Left lung (tissue), 10 donors: Measurements from ENCODE around the gene MCCD1. TPM values are rescaled to one million over a fixed set of nuclear protein-coding genes. Genes with fewer than 3 reads are reported as not detected.

Source experiments
- ATAC-seq: fragments of 200-7000 bp; cut with Tn5 transposase; one replicate; pipeline ENCODE4 v1.9.1; 2020; ENCODE audit warnings: moderate library complexity
- DNase-seq, 4 donors: peaks; one replicate each; pipeline ENCODE4 v3.0.0-alpha.2; 2013 to 2020
- H3K27ac ChIP-seq, 2 donors: fragments of 200-600 bp; sonication (generic) in 1 of 2; one replicate each; pipeline versions ENCODE4 v1.5.0 to v1.8.0; 2020 to 2021
- H3K27me3 ChIP-seq, 2 donors: fragments of 200-600 bp; sonication (generic) in 1 of 2; one replicate each; pipeline versions ENCODE4 v1.5.0 to v1.8.0; 2020 to 2021
- H3K36me3 ChIP-seq, 2 donors: fragments of 200-600 bp; sonication (generic) in 1 of 2; one replicate each; pipeline versions ENCODE4 v1.5.0 to v1.8.0; 2020 to 2021
- H3K4me1 ChIP-seq, 2 donors: fragments of 200-600 bp; one replicate each; pipeline ENCODE4 v1.8.0; 2021
- H3K4me3 ChIP-seq, 2 donors: fragments of 200-600 bp; sonication (generic) in 1 of 2; one replicate each; pipeline versions ENCODE4 v1.5.0 to v1.8.0; 2020 to 2021; ENCODE audit warnings: mild to moderate bottlenecking in 1 of 2
- H3K9me3 ChIP-seq, 2 donors: fragments of 200-600 bp; sonication (generic) in 1 of 2; one replicate each; pipeline versions ENCODE4 v1.5.0 to v1.8.0; 2020 to 2021
- intact Hi-C, 2 donors: fragments of 100-400 bp; cut with DNase I; formaldehyde crosslinking; loops; one replicate each; pipeline versions ENCODE4 v1.11.2 to v1.14.2; 2022
- polyA plus RNA-seq, 6 donors: library from polyadenylated mRNA; unstranded; fragments of 120-200 nt; gene quantifications; one replicate each; pipeline ENCODE4 v1.2.1, GENCODE V29; 2013; ENCODE audit not compliant: insufficient read length in 6 of 6
- total RNA-seq, 2 donors: library from RNA; stranded (reverse); fragmentation: NEBNext Ultra II Directional; extraction: Animal tissue kit (Norgen Biotek cat#: 25700); gene quantifications; one replicate each; pipeline ENCODE4 v1.2.1, GENCODE V29; 2021
- TF ChIP-seq, protein P1 (sequence below), 2 donors: fragments of 200-600 bp; sonication (generic) in 1 of 2; IDR thresholded peaks; one replicate each; pipeline versions ENCODE4 v1.5.0 to v1.8.0; 2021; ENCODE audit warnings: antibody characterized with exemption in 2 of 2
- donor health status: DM: no; HTN: yes; CAD: no.
- donor health status: DM: no; HTN: no; CAD: no.

The MCCD1 gene
- total and polyA plus RNA-seq, 8 donors = 0.23 to 0.27 (median 0.24) TPM; not detected in 5

GRCh38 chr6:31541658-31542521 lies 13.1 kb downstream of the MCCD1 start, which contains the start of gene DDX39B:
Gene DDX39B (minus strand): TSS chr6:31542003. CDS start chr6:31540532, 1,471 bp downstream.
- Histone ChIP-seq H3K4me3 (peak within 1 kb of the TSS; percentile 66 to 83), H3K27ac (peak within 1 kb of the TSS; percentile 95 to 96), H3K27me3 (no peaks in the 10 kb centered on the region), H3K4me1 (peaks cover 20 to 55% of the 10 kb centered on the region in 2 donors), H3K36me3 (peaks cover 0 to 34% of the 10 kb centered on the region in 2 donors), H3K9me3 (no peaks in the 10 kb centered on the region)
- TF ChIP-seq, protein P1, sequence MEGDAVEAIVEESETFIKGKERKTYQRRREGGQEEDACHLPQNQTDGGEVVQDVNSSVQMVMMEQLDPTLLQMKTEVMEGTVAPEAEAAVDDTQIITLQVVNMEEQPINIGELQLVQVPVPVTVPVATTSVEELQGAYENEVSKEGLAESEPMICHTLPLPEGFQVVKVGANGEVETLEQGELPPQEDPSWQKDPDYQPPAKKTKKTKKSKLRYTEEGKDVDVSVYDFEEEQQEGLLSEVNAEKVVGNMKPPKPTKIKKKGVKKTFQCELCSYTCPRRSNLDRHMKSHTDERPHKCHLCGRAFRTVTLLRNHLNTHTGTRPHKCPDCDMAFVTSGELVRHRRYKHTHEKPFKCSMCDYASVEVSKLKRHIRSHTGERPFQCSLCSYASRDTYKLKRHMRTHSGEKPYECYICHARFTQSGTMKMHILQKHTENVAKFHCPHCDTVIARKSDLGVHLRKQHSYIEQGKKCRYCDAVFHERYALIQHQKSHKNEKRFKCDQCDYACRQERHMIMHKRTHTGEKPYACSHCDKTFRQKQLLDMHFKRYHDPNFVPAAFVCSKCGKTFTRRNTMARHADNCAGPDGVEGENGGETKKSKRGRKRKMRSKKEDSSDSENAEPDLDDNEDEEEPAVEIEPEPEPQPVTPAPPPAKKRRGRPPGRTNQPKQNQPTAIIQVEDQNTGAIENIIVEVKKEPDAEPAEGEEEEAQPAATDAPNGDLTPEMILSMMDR (IDR thresholded peaks at IDR 0.05) = no peak
- intact Hi-C loops = loop anchor here in 1 of 2 donors (10.0 kb wide), 1 partner anchor 53 kb away; the partner anchor contains the start of gene NCR3
- DNase-seq (peak; percentile 97 to 98 (median 98)), ATAC-seq (peak; percentile 90)

GRCh38 chr6:31543639-31544038 lies 14.9 kb downstream of the MCCD1 start:
- peaks cover 0 to 17% of the 10 kb centered on the region in 2 donors for H3K36me3 ChIP-seq
- intact Hi-C loops = loop anchor here in 1 of 2 donors (10.0 kb wide), 1 partner anchor 51 kb away; the partner anchor contains the start of gene NCR3
- no peaks in the 10 kb centered on the region for H3K27me3 ChIP-seq
- DNase-seq (no peak), ATAC-seq (no peak)
- no peak overlapping the region for H3K4me3 ChIP-seq
- H3K4me1 ChIP-seq = peaks cover 29 to 57% of the 10 kb centered on the region in 2 donors
- H3K9me3 ChIP-seq = no peaks in the 10 kb centered on the region
- TF ChIP-seq, protein P1 (IDR thresholded peaks at IDR 0.05) = no peak
- H3K27ac ChIP-seq = no peak overlapping the region

DNA sequence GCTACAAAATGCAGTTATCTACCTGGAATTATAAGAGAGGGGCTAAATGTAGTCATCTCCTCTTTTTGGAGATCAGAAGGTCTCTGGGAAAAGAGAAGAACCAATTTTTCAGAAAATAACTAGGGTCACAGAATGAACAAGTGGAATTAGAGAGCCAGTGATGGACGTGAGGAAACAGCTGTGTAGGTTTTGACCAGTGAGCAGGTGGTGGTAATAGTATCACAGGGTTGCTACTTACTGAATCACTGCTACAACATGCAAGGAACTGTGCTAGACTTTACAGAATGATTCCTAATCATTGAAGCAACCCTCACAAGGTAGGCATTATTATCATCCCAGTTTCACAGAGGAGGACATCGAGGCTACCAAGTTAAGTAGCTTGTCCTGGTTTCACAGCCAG lies 15.9 kb downstream of the MCCD1 start:
- ATAC-seq (no peak), DNase-seq (no peak)
- Histone ChIP-seq H3K27ac (no peak overlapping the region), H3K9me3 (no peaks in the 10 kb centered on the region), H3K4me3 (no peak overlapping the region), H3K36me3 (peaks cover 0 to 13% of the 10 kb centered on the region in 2 donors), H3K4me1 (peaks cover 23 to 52% of the 10 kb centered on the region in 2 donors), H3K27me3 (no peaks in the 10 kb centered on the region)
- TF ChIP-seq, protein P1 (IDR thresholded peaks at IDR 0.05) = no peak
- intact Hi-C loops = loop anchor here in 1 of 2 donors (10.0 kb wide), 1 partner anchor 50 kb away; the partner anchor contains the start of gene NCR3

DNA sequence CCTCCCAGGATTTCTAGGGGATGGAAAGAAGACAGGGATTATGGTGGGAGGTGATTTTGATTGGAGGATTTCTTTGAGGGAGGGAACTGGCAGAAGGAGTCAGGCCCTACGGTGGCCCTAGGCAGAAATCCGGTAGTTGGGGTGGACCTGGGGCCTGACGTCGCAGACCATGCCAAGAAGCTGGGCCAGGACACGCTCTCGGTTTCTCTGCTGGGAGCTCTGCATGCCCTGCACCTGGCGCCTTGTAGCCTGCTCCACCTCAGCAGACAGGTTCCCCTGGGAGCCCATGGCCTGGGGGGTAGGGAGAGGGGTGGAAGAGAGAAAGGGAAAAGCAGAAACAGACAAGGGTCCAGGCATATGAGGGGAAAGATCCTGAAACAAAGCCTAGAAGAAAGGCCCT lies 16.5 kb downstream of the MCCD1 start:
- Histone ChIP-seq H3K4me1 (peaks cover 17 to 46% of the 10 kb centered on the region in 2 donors), H3K4me3 (no peak overlapping the region), H3K27me3 (no peaks in the 10 kb centered on the region), H3K27ac (no peak overlapping the region), H3K36me3 (peaks cover 0 to 12% of the 10 kb centered on the region in 2 donors), H3K9me3 (no peaks in the 10 kb centered on the region)
- no peak for ATAC-seq
- TF ChIP-seq, protein P1 (IDR thresholded peaks at IDR 0.05) = no peak
- intact Hi-C loops = loop anchor here in 1 of 2 donors (10.0 kb wide), 1 partner anchor 50 kb away; the partner anchor contains the start of gene NCR3
- DNase-seq = peak in 1 of 4 donors; percentile 61
